MM.1S (cell line): ENCODE results near the gene POC1B.

Source experiments
- DNase-seq: peaks from one replicate; pipeline ENCODE4 v3.0.0-alpha.2; 2015
- H2AFZ ChIP-seq: fragments of 300-600 bp; sonication (generic); 2 replicates; pipeline ENCODE4 v1.6.0; 2016; ENCODE audit warnings: antibody characterized with exemption, low read length
- H3F3A ChIP-seq: fragments of 300-600 bp; sonication (generic); 2 replicates; pipeline ENCODE4 v1.6.1; 2016; ENCODE audit warnings: mild to moderate bottlenecking, antibody characterized with exemption, low read length, moderate library complexity, mixed read lengths; ENCODE audit not compliant: insufficient read depth
- H3K27ac ChIP-seq: fragments of 300-600 bp; sonication (generic); 2 replicates; pipeline ENCODE4 v1.5.1; 2016; ENCODE audit warnings: mild to moderate bottlenecking, low read length
- H3K27me3 ChIP-seq: fragments of 300-600 bp; sonication (generic); replicated peaks from 2 replicates; pipeline ENCODE4 v1.6.0; 2016; ENCODE audit warnings: low read length; ENCODE audit not compliant: insufficient read depth
- H3K36me3 ChIP-seq: fragments of 300-600 bp; sonication (generic); replicated peaks from 2 replicates; pipeline ENCODE4 v1.6.1; 2016; ENCODE audit warnings: mild to moderate bottlenecking, low read length, mixed read lengths; ENCODE audit not compliant: insufficient read depth
- H3K4me1 ChIP-seq: fragments of 300-600 bp; sonication (generic); 2 replicates; pipeline ENCODE4 v1.6.1; 2016; ENCODE audit warnings: low read length, mixed read lengths
- H3K4me2 ChIP-seq: fragments of 300-600 bp; sonication (generic); 2 replicates; pipeline ENCODE4 v1.6.0; 2016; ENCODE audit warnings: low read depth, low read length
- H3K4me3 ChIP-seq: fragments of 300-600 bp; sonication (generic); 2 replicates; pipeline ENCODE4 v1.5.1; 2016; ENCODE audit warnings: low read length, mixed read lengths
- H3K79me2 ChIP-seq: fragments of 300-600 bp; sonication (generic); 2 replicates; pipeline ENCODE4 v1.6.1; 2016; ENCODE audit warnings: mixed run types, low read length, mixed read lengths
- H3K9ac ChIP-seq: fragments of 300-600 bp; sonication (generic); 2 replicates; pipeline ENCODE4 v1.6.1; 2016; ENCODE audit warnings: low read length, mixed read lengths
- H3K9me2 ChIP-seq: fragments of 300-600 bp; sonication (generic); replicated peaks from 2 replicates; pipeline ENCODE4 v1.6.1; 2016; ENCODE audit warnings: mild to moderate bottlenecking, low read length, mixed read lengths; ENCODE audit not compliant: insufficient read depth
- H3K9me3 ChIP-seq: fragments of 300-600 bp; sonication (generic); replicated peaks from 2 replicates; pipeline ENCODE4 v1.6.1; 2016; ENCODE audit warnings: mild to moderate bottlenecking, low read length, mixed read lengths; ENCODE audit not compliant: insufficient read depth
- H4K20me1 ChIP-seq: fragments of 300-600 bp; sonication (generic); 2 replicates; pipeline ENCODE4 v1.6.1; 2016; ENCODE audit warnings: mild to moderate bottlenecking, low read length, moderate library complexity, mixed read lengths; ENCODE audit not compliant: insufficient read depth
- EZH2 ChIP-seq: fragments of 300-600 bp; sonication (generic); optimal IDR thresholded peaks from 2 replicates; pipeline ENCODE3; 2017; ENCODE audit warnings: low read depth, mild to moderate bottlenecking, antibody characterized with exemption, low read length, mixed read lengths
- EZH2phosphoT487 ChIP-seq: fragments of 300-600 bp; sonication (generic); IDR thresholded peaks from 2 replicates; pipeline ENCODE4 v1.6.1; 2018; ENCODE audit warnings: antibody characterized with exemption, low read length
- TF ChIP-seq, protein P1 (sequence below): fragments of 300-600 bp; sonication (generic); IDR thresholded peaks from 2 replicates; pipeline ENCODE4 v1.5.1; 2016; ENCODE audit warnings: antibody characterized with exemption, low read length, mixed read lengths

POC1B gene

DNA sequence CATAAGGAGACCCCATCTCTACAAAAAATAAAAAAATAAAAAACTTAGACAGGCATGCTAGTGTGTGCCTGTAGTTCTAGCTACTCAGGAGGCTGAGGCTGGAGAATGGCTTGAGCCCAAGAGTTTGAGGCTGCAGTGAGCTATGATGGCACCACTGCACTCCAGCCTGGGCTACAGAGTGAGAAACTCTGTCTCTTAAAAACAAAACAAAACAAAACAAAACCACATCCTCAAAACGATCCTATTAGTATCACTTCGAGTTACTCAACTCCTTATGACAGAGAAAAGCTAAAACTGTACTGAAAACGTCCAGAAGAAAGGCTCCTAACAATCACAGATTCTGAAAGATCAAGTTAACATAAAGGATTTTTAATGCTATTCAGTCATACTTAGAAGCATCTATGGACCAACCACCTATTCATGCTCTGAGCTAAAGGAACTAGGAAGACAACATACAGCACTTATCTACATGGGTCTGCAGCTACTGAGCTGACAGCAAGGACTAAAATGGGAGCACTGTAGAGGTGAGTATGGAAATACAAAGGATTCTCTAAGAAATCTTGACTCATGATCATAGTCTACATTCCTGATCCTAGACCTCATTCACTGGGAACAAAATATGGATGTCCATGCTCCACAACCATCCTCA is 98.2 kb downstream of the POC1B start:
- Histone ChIP-seq H3K9me3 (no peaks in the 10 kb centered on the region), H2AFZ (peak overlapping the region; percentile 9; the same call in 1 of the 2 replicates), H3K4me2 (peak overlapping the region; percentile 66), H3K4me1 (peaks cover 12% of the 10 kb centered on the region), H3K36me3 (no peaks in the 10 kb centered on the region), H3K4me3 (peak overlapping the region; percentile 19; the same call in 1 of the 2 replicates), H3K9me2 (no peaks in the 10 kb centered on the region), H3K79me2 (no peaks in the 10 kb centered on the region), H4K20me1 (no peaks in the 10 kb centered on the region), H3K27ac (peak overlapping the region; percentile 65), H3K9ac (peak overlapping the region; percentile 31; the same call in 1 of the 2 replicates), H3K27me3 (no peaks in the 10 kb centered on the region), H3F3A (peaks cover 12% of the 10 kb centered on the region)
- peak; percentile 64 for DNase-seq
- TF ChIP-seq EZH2phosphoT487 (no peak), EZH2 (no peak)
- TF ChIP-seq, protein P1, sequence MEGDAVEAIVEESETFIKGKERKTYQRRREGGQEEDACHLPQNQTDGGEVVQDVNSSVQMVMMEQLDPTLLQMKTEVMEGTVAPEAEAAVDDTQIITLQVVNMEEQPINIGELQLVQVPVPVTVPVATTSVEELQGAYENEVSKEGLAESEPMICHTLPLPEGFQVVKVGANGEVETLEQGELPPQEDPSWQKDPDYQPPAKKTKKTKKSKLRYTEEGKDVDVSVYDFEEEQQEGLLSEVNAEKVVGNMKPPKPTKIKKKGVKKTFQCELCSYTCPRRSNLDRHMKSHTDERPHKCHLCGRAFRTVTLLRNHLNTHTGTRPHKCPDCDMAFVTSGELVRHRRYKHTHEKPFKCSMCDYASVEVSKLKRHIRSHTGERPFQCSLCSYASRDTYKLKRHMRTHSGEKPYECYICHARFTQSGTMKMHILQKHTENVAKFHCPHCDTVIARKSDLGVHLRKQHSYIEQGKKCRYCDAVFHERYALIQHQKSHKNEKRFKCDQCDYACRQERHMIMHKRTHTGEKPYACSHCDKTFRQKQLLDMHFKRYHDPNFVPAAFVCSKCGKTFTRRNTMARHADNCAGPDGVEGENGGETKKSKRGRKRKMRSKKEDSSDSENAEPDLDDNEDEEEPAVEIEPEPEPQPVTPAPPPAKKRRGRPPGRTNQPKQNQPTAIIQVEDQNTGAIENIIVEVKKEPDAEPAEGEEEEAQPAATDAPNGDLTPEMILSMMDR, result no peak

DNA sequence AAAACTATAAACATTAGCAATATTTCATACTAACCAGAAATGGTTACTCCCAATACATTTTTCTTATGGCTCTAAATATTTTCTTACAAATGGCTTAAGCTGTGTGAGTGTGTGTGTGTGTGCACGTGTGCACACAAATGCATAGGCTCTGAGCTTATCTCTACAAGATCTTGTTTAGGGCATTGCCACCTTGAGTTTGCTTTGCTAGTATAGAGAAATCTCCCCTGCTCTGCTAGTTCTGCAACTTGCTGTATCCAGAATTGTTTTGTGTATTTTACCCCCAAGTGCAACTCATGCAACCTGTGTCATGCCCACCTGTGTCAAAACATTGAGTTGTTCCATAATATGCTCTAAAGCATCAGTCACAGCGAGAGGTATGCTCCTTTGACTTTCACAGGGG is 101.0 kb downstream of the POC1B start:
- Histone ChIP-seq H3K9ac (0 out of 2 replicates have a peak overlapping the region, but pooled peaks have one; percentile 2), H3K27ac (no peak overlapping the region), H3K79me2 (no peaks in the 10 kb centered on the region), H4K20me1 (no peaks in the 10 kb centered on the region), H3K4me3 (no peak overlapping the region), H3K9me2 (no peaks in the 10 kb centered on the region), H3F3A (peaks cover 12% of the 10 kb centered on the region), H3K4me1 (peaks cover 12% of the 10 kb centered on the region), H3K27me3 (no peaks in the 10 kb centered on the region), H3K9me3 (no peaks in the 10 kb centered on the region), H3K4me2 (no peak overlapping the region), H2AFZ (no peak overlapping the region), H3K36me3 (no peaks in the 10 kb centered on the region)
- DNase-seq, result no peak
- TF ChIP-seq EZH2phosphoT487 (no peak), EZH2 (no peak)
- TF ChIP-seq, protein P1, result no peak

DNA sequence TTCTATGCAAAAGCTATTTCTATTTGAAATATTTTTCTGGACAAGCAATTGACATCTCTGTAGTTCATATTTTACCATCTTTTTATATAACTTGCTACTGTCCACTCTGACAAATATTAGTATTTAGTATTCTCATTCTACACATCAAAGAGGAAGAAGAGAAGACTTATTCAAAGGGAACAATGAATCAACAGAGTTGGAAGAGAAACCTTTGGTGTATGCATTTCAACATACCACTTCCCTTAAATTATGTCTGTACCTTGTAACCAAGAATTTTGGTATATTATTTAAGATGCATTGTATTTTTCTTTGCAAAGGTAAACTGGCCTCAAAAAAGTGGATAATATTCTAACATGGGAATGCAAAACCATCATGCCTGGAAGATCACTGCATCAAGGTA is 101.5 kb downstream of the POC1B start:
- DNase-seq, result no peak
- Histone ChIP-seq H3K79me2 (no peaks in the 10 kb centered on the region), H3K9me2 (no peaks in the 10 kb centered on the region), H3K27ac (no peak overlapping the region), H2AFZ (no peak overlapping the region), H3K4me3 (no peak overlapping the region), H3F3A (peaks cover 12% of the 10 kb centered on the region), H4K20me1 (no peaks in the 10 kb centered on the region), H3K9ac (no peak overlapping the region), H3K36me3 (no peaks in the 10 kb centered on the region), H3K4me1 (peaks cover 12% of the 10 kb centered on the region), H3K4me2 (no peak overlapping the region), H3K9me3 (no peaks in the 10 kb centered on the region), H3K27me3 (no peaks in the 10 kb centered on the region)
- TF ChIP-seq EZH2phosphoT487, result no peak
- TF ChIP-seq, protein P1, result no peak
- no peak for TF ChIP-seq EZH2
